Measurements from ENCODE around the gene TUBB4B. TPM values are rescaled to one million over a fixed set of nuclear protein-coding genes. Genes with fewer than 3 reads are reported as not detected.
A peak's percentile ranks its signal among the peaks of the same experiment; 100 is the strongest.

The TUBB4B gene
- total RNA-seq = 100 to 1,000 TPM; 193 to 196 TPM

- H3K27ac Mint-ChIP-seq = peak within 1 kb of the TSS; percentile 94
- peaks cover 34% of the 10 kb centered on the region for H3K4me1 Mint-ChIP-seq (ENCODE audit: low read depth)
- peak within 1 kb of the TSS; percentile 88 for H3K4me3 Mint-ChIP-seq
- peak; percentile 99 for DNase-seq
- no peaks in the 10 kb centered on the region for H3K9me3 Mint-ChIP-seq
- CTCF ChIA-PET = interaction anchor here (1.1 kb wide), 1 partner anchor 111 kb away, joined by 3 read pairs; no protein-coding TSS in a partner anchor
- intact Hi-C loops (cut with micrococcal nuclease) = loop anchor here (1.0 to 10.0 kb wide), 8 partner anchors 14 to 829 kb away; partner anchors contain the start of genes ANAPC2, ENTR1, NELFB and PMPCA
- no peaks in the 10 kb centered on the region for H3K27me3 Mint-ChIP-seq (ENCODE audit: low read depth)
- H3K36me3 Mint-ChIP-seq (ENCODE audit: low read depth) = peaks cover 22% of the 10 kb centered on the region
Observed at GRCh38 chr9:137240841-137241489, at the start of gene TUBB4B. Gene TUBB4B (plus strand): TSS chr9:137241287. CDS start chr9:137241361, 74 bp downstream.

GRCh38 chr9:137191691-137192447 lies 49.2 kb upstream of the TUBB4B start:
- Mint-ChIP-seq H3K36me3 (ENCODE audit: low read depth) (peaks cover 3% of the 10 kb centered on the region), H3K9me3 (no peaks in the 10 kb centered on the region), H3K4me3 (no peak overlapping the region), H3K27ac (no peak overlapping the region), H3K4me1 (ENCODE audit: low read depth) (peaks cover 25% of the 10 kb centered on the region), H3K27me3 (ENCODE audit: low read depth) (no peaks in the 10 kb centered on the region)
- intact Hi-C loops (cut with micrococcal nuclease) = no loop called here
- CTCF ChIA-PET = interaction anchor here (1.0 kb wide), 1 partner anchor 45 kb away, joined by 4 read pairs; no protein-coding TSS in a partner anchor
- DNase-seq = no peak

- DNase-seq = no peak
- peaks cover 20% of the 10 kb centered on the region for H3K4me1 Mint-ChIP-seq (ENCODE audit: low read depth)
- CTCF ChIA-PET = interaction anchor here (1.0 kb wide), 1 partner anchor 44 kb away, joined by 4 read pairs; no protein-coding TSS in a partner anchor
- H3K4me3 Mint-ChIP-seq = no peak overlapping the region
- intact Hi-C loops (cut with micrococcal nuclease) = no loop called here
- peaks cover 3% of the 10 kb centered on the region for H3K36me3 Mint-ChIP-seq (ENCODE audit: low read depth)
- no peak overlapping the region for H3K27ac Mint-ChIP-seq
- H3K9me3 Mint-ChIP-seq = no peaks in the 10 kb centered on the region
- no peaks in the 10 kb centered on the region for H3K27me3 Mint-ChIP-seq (ENCODE audit: low read depth)
Observed at GRCh38 chr9:137192448-137192780, 48.7 kb upstream of the TUBB4B start.

- no peak for DNase-seq
- H3K4me1 Mint-ChIP-seq (ENCODE audit: low read depth) = peaks cover 16% of the 10 kb centered on the region
Observed at GRCh38 chr9:137192859-137193258, 48.2 kb upstream of the TUBB4B start.

GRCh38 chr9:137193771-137194170 lies 47.3 kb upstream of the TUBB4B start:
- Mint-ChIP-seq H3K27ac (no peak overlapping the region), H3K36me3 (ENCODE audit: low read depth) (peaks cover 2% of the 10 kb centered on the region), H3K4me3 (no peak overlapping the region), H3K27me3 (ENCODE audit: low read depth) (no peaks in the 10 kb centered on the region), H3K4me1 (ENCODE audit: low read depth) (peaks cover 16% of the 10 kb centered on the region), H3K9me3 (no peaks in the 10 kb centered on the region)
- CTCF ChIA-PET = interaction anchor here (1.3 kb wide), 1 partner anchor 18 kb away, joined by 3 read pairs; no protein-coding TSS in a partner anchor
- intact Hi-C loops (cut with micrococcal nuclease) = no loop called here
- DNase-seq = no peak

More at GRCh38 chr9:137192859-137193258, 48.2 kb upstream of the TUBB4B start:
- Mint-ChIP-seq H3K36me3 (ENCODE audit: low read depth) (peaks cover 3% of the 10 kb centered on the region), H3K27ac (no peak overlapping the region), H3K9me3 (no peaks in the 10 kb centered on the region), H3K27me3 (ENCODE audit: low read depth) (no peaks in the 10 kb centered on the region), H3K4me3 (no peak overlapping the region)
- CTCF ChIA-PET = interaction anchor here (1.0 to 1.3 kb wide), 2 partner anchors 17 to 44 kb away, joined by 3 to 4 read pairs; no protein-coding TSS in a partner anchor
- intact Hi-C loops (cut with micrococcal nuclease) = no loop called here

- H3K4me1 Mint-ChIP-seq (ENCODE audit: low read depth) = peaks cover 11% of the 10 kb centered on the region
- no peak overlapping the region for H3K4me3 Mint-ChIP-seq
- no peak overlapping the region for H3K27ac Mint-ChIP-seq
- H3K9me3 Mint-ChIP-seq = no peaks in the 10 kb centered on the region
- DNase-seq = no peak
- H3K27me3 Mint-ChIP-seq (ENCODE audit: low read depth) = no peaks in the 10 kb centered on the region
- CTCF ChIA-PET = interaction anchor here (0.5 to 1.3 kb wide), 2 partner anchors 19 to 111 kb away, joined by 3 read pairs; no protein-coding TSS in a partner anchor
- intact Hi-C loops (cut with micrococcal nuclease) = no loop called here
- H3K36me3 Mint-ChIP-seq (ENCODE audit: low read depth) = peaks cover 2% of the 10 kb centered on the region
Observed at GRCh38 chr9:137194388-137194787, 46.7 kb upstream of the TUBB4B start.

GRCh38 chr9:137194909-137195308 lies 46.2 kb upstream of the TUBB4B start:
- intact Hi-C loops (cut with micrococcal nuclease) = no loop called here
- no peak overlapping the region for H3K27ac Mint-ChIP-seq
- no peak overlapping the region for H3K4me3 Mint-ChIP-seq
- CTCF ChIA-PET = interaction anchor here (1.3 kb wide), 1 partner anchor 42 kb away, joined by 4 read pairs; no protein-coding TSS in a partner anchor
- H3K27me3 Mint-ChIP-seq (ENCODE audit: low read depth) = no peaks in the 10 kb centered on the region
- no peaks in the 10 kb centered on the region for H3K9me3 Mint-ChIP-seq
- H3K4me1 Mint-ChIP-seq (ENCODE audit: low read depth) = peaks cover 8% of the 10 kb centered on the region
- no peak for DNase-seq
- H3K36me3 Mint-ChIP-seq (ENCODE audit: low read depth) = peaks cover 2% of the 10 kb centered on the region

GRCh38 chr9:137195525-137196220 lies 45.4 kb upstream of the TUBB4B start:
- Mint-ChIP-seq H3K27ac (no peak overlapping the region), H3K36me3 (ENCODE audit: low read depth) (peaks cover 1% of the 10 kb centered on the region), H3K27me3 (ENCODE audit: low read depth) (no peaks in the 10 kb centered on the region), H3K4me3 (no peak overlapping the region), H3K4me1 (ENCODE audit: low read depth) (peaks cover 5% of the 10 kb centered on the region), H3K9me3 (no peaks in the 10 kb centered on the region)
- DNase-seq = no peak
- intact Hi-C loops (cut with micrococcal nuclease) = no loop called here
- CTCF ChIA-PET = interaction anchor here (1.3 kb wide), 1 partner anchor 41 kb away, joined by 4 read pairs; no protein-coding TSS in a partner anchor

- Mint-ChIP-seq H3K27me3 (ENCODE audit: low read depth) (no peaks in the 10 kb centered on the region), H3K9me3 (no peaks in the 10 kb centered on the region), H3K36me3 (ENCODE audit: low read depth) (no peaks in the 10 kb centered on the region), H3K4me1 (ENCODE audit: low read depth) (peaks cover 19% of the 10 kb centered on the region), H3K27ac (no peak overlapping the region), H3K4me3 (peak overlapping the region; percentile 6)
- intact Hi-C loops (cut with micrococcal nuclease) = no loop called here
- no peak for DNase-seq
- CTCF ChIA-PET = interaction anchor here (1.6 to 3.8 kb wide), 3 partner anchors 9 to 169 kb away, joined by 3 to 16 read pairs (median 5); partner anchors contain the start of genes ANAPC2 and SSNA1
Observed at GRCh38 chr9:137198051-137198901, 42.8 kb upstream of the TUBB4B start.

GRCh38 chr9:137198902-137199283 lies 42.2 kb upstream of the TUBB4B start:
- peak overlapping the region; percentile 6 for H3K4me3 Mint-ChIP-seq
- H3K36me3 Mint-ChIP-seq (ENCODE audit: low read depth) = no peaks in the 10 kb centered on the region
- H3K9me3 Mint-ChIP-seq = no peaks in the 10 kb centered on the region
- intact Hi-C loops (cut with micrococcal nuclease) = no loop called here
- no peaks in the 10 kb centered on the region for H3K27me3 Mint-ChIP-seq (ENCODE audit: low read depth)
- H3K27ac Mint-ChIP-seq = no peak overlapping the region
- DNase-seq = no peak
- CTCF ChIA-PET = interaction anchor here (1.6 to 3.8 kb wide), 2 partner anchors 10 to 131 kb away, joined by 3 to 16 read pairs; partner anchors contain the start of genes ANAPC2 and SSNA1
- peaks cover 24% of the 10 kb centered on the region for H3K4me1 Mint-ChIP-seq (ENCODE audit: low read depth)

GRCh38 chr9:137199411-137200121 lies 41.5 kb upstream of the TUBB4B start:
- Mint-ChIP-seq H3K27me3 (ENCODE audit: low read depth) (no peaks in the 10 kb centered on the region), H3K27ac (no peak overlapping the region), H3K36me3 (ENCODE audit: low read depth) (no peaks in the 10 kb centered on the region), H3K9me3 (no peaks in the 10 kb centered on the region), H3K4me3 (peak overlapping the region; percentile 73), H3K4me1 (ENCODE audit: low read depth) (peaks cover 31% of the 10 kb centered on the region)
- no peak for DNase-seq
- CTCF ChIA-PET = interaction anchor here (1.6 to 3.8 kb wide), 2 partner anchors 11 to 131 kb away, joined by 3 to 16 read pairs; partner anchors contain the start of genes ANAPC2 and SSNA1
- intact Hi-C loops (cut with micrococcal nuclease) = loop anchor here (1.0 to 5.0 kb wide), 5 partner anchors 10 to 392 kb away; partner anchors contain the start of genes RABL6 and TUBB4B
